HCT116 (cell line): ENCODE data around the gene CBFA2T3. TPM values are rescaled to one million over a fixed set of nuclear protein-coding genes. Genes with fewer than 3 reads are reported as not detected.

Experiments
- ATAC-seq: fragments of 200-7000 bp; cut with Tn5 transposase; 2 replicates; pipeline ENCODE4 v1.9.1; 2020; ENCODE audit warnings: mild to moderate bottlenecking, moderate library complexity
- BruUV-seq: library from RNA; stranded (reverse); fragments of 400-500 nt; replicated peaks from 2 replicates; lab custom pipeline; 2021; lab: Mats Ljungman, UMichigan
- CTCF ChIA-PET: fragments of 300-600 bp; sonication (Branson Sonifier 250); formaldehyde crosslinking; loops from one replicate; lab custom pipeline; 2021; ENCODE audit warnings: antibody characterized with exemption; lab: Charles Lee
- POLR2A ChIA-PET: fragments of 300-600, 350-600 bp; sonication (Branson Sonifier 250); formaldehyde crosslinking; loops from one replicate; lab custom pipeline; 2021; ENCODE audit warnings: antibody characterized with exemption; lab: Charles Lee
- RAD21 ChIA-PET, 2 experiments: fragments of 300-600 bp; sonication (Branson Sonifier 250); formaldehyde crosslinking; loops; one replicate each; lab custom pipeline; 2023; ENCODE audit warnings: low total read pairs in 2 of 2; ENCODE audit not compliant: uncharacterized antibody in 2 of 2, unreplicated experiment in 2 of 2, low non-redundant PET in 1 of 2; lab: Charles Lee
- DNase-seq: peaks from one replicate; pipeline ENCODE4 v3.0.0-alpha.2; 2010; ENCODE audit warnings: low read depth, low spot score
- H2AFZ ChIP-seq: fragments of 200-600 bp; shearing (Covaris generic), sonication (generic); 2 replicates; pipeline ENCODE4 v1.6.1; 2017; ENCODE audit warnings: low read depth, mixed run types, mixed read lengths, antibody characterized with exemption, low read length; ENCODE audit not compliant: poor library complexity, severe bottlenecking
- H3K27ac ChIP-seq: 2 replicates; pipeline ENCODE4 v1.5.1; 2012; ENCODE audit warnings: low read depth, low read length
- H3K27me3 ChIP-seq: fragments of 200-600 bp; sonication (generic); 2 replicates; pipeline ENCODE4 v1.6.1; 2016; ENCODE audit warnings: mixed run types, low read length, mixed read lengths; ENCODE audit not compliant: insufficient read depth
- H3K36me3 ChIP-seq, 2 experiments: fragments of 200-500 bp in 1 of 2; fragments of 200-600 bp in 1 of 2; sonication (Bioruptor generic) in 1 of 2; sonication (generic) in 1 of 2; 2 replicates each; pipeline versions ENCODE4 v1.5.1 to v1.6.1; 2014 to 2016; ENCODE audit warnings: low read length in 2 of 2, inconsistent platforms in 1 of 2, mixed read lengths in 1 of 2, mixed run types in 1 of 2; ENCODE audit not compliant: insufficient read depth in 2 of 2, control insufficient read depth in 1 of 2
- H3K4me1 ChIP-seq, 2 experiments: fragments of 200-600 bp in 1 of 2; sonication (generic) in 1 of 2; 2 replicates each; pipeline versions ENCODE4 v1.5.1 to v1.6.1; 2012 to 2017; ENCODE audit warnings: low read length in 2 of 2, inconsistent platforms in 1 of 2, mild to moderate bottlenecking in 1 of 2, mixed read lengths in 1 of 2, mixed run types in 1 of 2, moderate library complexity in 1 of 2; ENCODE audit not compliant: insufficient read depth in 2 of 2, control insufficient read depth in 1 of 2
- H3K4me2 ChIP-seq: fragments of 200-600 bp; sonication (generic); 2 replicates; pipeline ENCODE4 v1.6.1; 2017; ENCODE audit warnings: mixed run types, low read length, mixed read lengths
- H3K4me3 ChIP-seq, 2 experiments: fragments of 200-600 bp in 1 of 2; sonication (generic) in 1 of 2; replicated peaks in 1 of 2; 2 replicates each; pipeline ENCODE4 v1.5.1; 2011 to 2016; ENCODE audit warnings: low read length in 2 of 2, control low read depth in 1 of 2, low read depth in 1 of 2, mild to moderate bottlenecking in 1 of 2, mixed read lengths in 1 of 2, mixed run types in 1 of 2
- H3K79me2 ChIP-seq: fragments of 200-600 bp; sonication (generic); 2 replicates; pipeline ENCODE4 v1.6.1; 2017; ENCODE audit warnings: mild to moderate bottlenecking, mixed run types, low read length, moderate library complexity, mixed read lengths; ENCODE audit not compliant: insufficient read depth
- H3K9ac ChIP-seq: fragments of 200-600 bp; sonication (generic); 2 replicates; pipeline ENCODE4 v1.6.1; 2016; ENCODE audit warnings: low read length, mixed read lengths
- H3K9me2 ChIP-seq: fragments of 200-600 bp; sonication (generic), shearing (Covaris generic); 2 replicates; pipeline ENCODE4 v1.6.1; 2017; ENCODE audit warnings: mixed run types, mild to moderate bottlenecking, moderate library complexity; ENCODE audit not compliant: insufficient read depth
- H3K9me3 ChIP-seq, 2 experiments: fragments of 200-500 bp in 1 of 2; fragments of 200-600 bp in 1 of 2; sonication (Bioruptor generic) in 1 of 2; sonication (generic) in 1 of 2; 2 replicates each; pipeline ENCODE4 v1.6.1; 2014 to 2017; ENCODE audit warnings: low read length in 2 of 2, mixed read lengths in 2 of 2, inconsistent platforms in 1 of 2, low read depth in 1 of 2, mild to moderate bottlenecking in 1 of 2, mixed run types in 1 of 2, moderate library complexity in 1 of 2; ENCODE audit not compliant: control insufficient read depth in 1 of 2, insufficient read depth in 1 of 2
- H4K20me1 ChIP-seq: fragments of 200-600 bp; sonication (generic), shearing (Covaris generic); 2 replicates; pipeline ENCODE4 v1.6.1; 2017; ENCODE audit warnings: mixed run types, mild to moderate bottlenecking, moderate library complexity; ENCODE audit not compliant: insufficient read depth
- CEBPB ChIP-seq: IDR thresholded peaks from 2 replicates; pipeline ENCODE4 v1.6.1; 2012; ENCODE audit warnings: low read depth
- FOSL1 ChIP-seq: IDR thresholded peaks from 2 replicates; pipeline ENCODE4 v1.6.1; 2012; ENCODE audit warnings: low read depth
- JUND ChIP-seq: IDR thresholded peaks from 2 replicates; pipeline ENCODE4 v1.6.1; 2012
- POLR2A ChIP-seq: IDR thresholded peaks from 2 replicates; pipeline ENCODE4 v1.7.0; 2011; ENCODE audit warnings: borderline replicate concordance; ENCODE audit not compliant: insufficient read depth, insufficient read length; ENCODE audit errors: extremely low read depth
- POLR2AphosphoS5 ChIP-seq: IDR thresholded peaks from 2 replicates; pipeline ENCODE4 v1.6.1; 2011; ENCODE audit warnings: mild to moderate bottlenecking, low read depth, low read length, moderate library complexity
- SRF ChIP-seq: IDR thresholded peaks from 2 replicates; pipeline ENCODE4 v1.6.1; 2012; ENCODE audit warnings: low read depth
- TCF7L2 ChIP-seq: IDR thresholded peaks from 2 replicates; pipeline ENCODE4 v1.7.0; 2011; ENCODE audit warnings: borderline replicate concordance, inconsistent platforms; ENCODE audit not compliant: insufficient read depth, insufficient read length; ENCODE audit errors: extremely low read depth
- YY1 ChIP-seq: IDR thresholded peaks from 2 replicates; pipeline ENCODE4 v1.6.1; 2011; ENCODE audit warnings: low read length, low read depth, moderate library complexity, mild to moderate bottlenecking; ENCODE audit not compliant: insufficient replicate concordance; ENCODE audit errors: extremely low read depth
- ZFX ChIP-seq: fragments of 450-650 bp; IDR thresholded peaks from 2 replicates; pipeline ENCODE4 v1.6.1; 2017
- ZNF274 ChIP-seq: fragments of 200-500 bp; sonication (Bioruptor generic); IDR thresholded peaks from 2 replicates; pipeline ENCODE4 v1.6.1; 2014; ENCODE audit warnings: mild to moderate bottlenecking, low read depth, low read length, inconsistent platforms
- intact Hi-C: fragments of 100-400 bp; cut with micrococcal nuclease; formaldehyde crosslinking; loops from 2 replicates; pipeline ENCODE4 v1.10.0; 2022
- total RNA-seq: library from RNA; stranded (reverse); gene quantifications from one replicate; pipeline ENCODE4 v1.2.1, GENCODE V29; 2021; ENCODE audit not compliant: unreplicated experiment
- TF ChIP-seq, protein P1 (sequence below), 3 experiments: fragments of 200-600 bp in 1 of 3; sonication (generic) in 1 of 3; IDR thresholded peaks in 2 of 3; conservative IDR thresholded peaks in 1 of 3; 2 replicates each; pipeline ENCODE4 v1.5.1; 2012 to 2017; ENCODE audit warnings: low read depth in 2 of 3, low read length in 2 of 3, antibody characterized with exemption in 1 of 3, borderline replicate concordance in 1 of 3, control low read depth in 1 of 3, mild to moderate bottlenecking in 1 of 3, mixed read lengths in 1 of 3, mixed run types in 1 of 3, moderate library complexity in 1 of 3; ENCODE audit not compliant: insufficient read depth in 1 of 3
- TF ChIP-seq, protein P2 (sequence below): IDR thresholded peaks from 2 replicates; pipeline ENCODE4 v1.6.1; 2012; ENCODE audit warnings: low read depth
- TF ChIP-seq, protein P3 (sequence below): IDR thresholded peaks from 2 replicates; pipeline ENCODE4 v1.6.1; 2012

CBFA2T3 gene
- total RNA-seq, 1 experiment from 2014 or later, result 19.1 TPM

DNA sequence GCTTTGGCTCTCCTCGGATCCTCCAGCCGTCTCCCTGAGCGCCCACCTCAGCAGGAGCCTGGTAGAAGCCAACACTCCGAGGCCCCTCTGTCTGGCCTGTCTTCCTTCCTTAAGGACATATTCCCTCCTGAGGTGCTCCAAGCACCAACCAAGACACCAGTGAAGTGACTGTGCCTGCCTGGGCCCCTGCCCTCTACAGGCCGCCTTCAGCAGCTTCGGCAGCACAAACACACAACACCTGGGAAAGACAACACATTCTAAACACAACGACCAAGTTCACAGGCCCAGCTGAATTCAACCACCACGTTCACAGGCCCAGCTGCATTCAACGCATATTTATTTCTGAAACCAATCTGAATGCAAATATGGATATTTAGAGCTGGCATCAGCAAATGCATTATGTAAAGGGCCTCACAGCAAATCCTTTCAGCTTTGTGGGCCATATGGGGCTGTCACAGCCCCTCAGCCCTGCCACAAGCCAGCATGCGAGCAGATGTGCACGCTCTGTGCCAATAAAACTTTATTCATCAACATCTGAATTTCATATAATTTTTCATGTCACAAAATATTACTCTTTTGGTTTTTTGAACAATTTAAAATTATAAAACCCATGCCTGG lies 132.5 kb downstream of the CBFA2T3 start:
- TF ChIP-seq, protein P1, sequence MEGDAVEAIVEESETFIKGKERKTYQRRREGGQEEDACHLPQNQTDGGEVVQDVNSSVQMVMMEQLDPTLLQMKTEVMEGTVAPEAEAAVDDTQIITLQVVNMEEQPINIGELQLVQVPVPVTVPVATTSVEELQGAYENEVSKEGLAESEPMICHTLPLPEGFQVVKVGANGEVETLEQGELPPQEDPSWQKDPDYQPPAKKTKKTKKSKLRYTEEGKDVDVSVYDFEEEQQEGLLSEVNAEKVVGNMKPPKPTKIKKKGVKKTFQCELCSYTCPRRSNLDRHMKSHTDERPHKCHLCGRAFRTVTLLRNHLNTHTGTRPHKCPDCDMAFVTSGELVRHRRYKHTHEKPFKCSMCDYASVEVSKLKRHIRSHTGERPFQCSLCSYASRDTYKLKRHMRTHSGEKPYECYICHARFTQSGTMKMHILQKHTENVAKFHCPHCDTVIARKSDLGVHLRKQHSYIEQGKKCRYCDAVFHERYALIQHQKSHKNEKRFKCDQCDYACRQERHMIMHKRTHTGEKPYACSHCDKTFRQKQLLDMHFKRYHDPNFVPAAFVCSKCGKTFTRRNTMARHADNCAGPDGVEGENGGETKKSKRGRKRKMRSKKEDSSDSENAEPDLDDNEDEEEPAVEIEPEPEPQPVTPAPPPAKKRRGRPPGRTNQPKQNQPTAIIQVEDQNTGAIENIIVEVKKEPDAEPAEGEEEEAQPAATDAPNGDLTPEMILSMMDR (IDR thresholded peaks at IDR 0.05 in 2 of 3, conservative IDR thresholded peaks at IDR 0.05 in 1 of 3; ENCODE audit: borderline replicate concordance in 1 of 3, insufficient read depth in 1 of 3, low read depth in 2 of 3, low read length in 2 of 3), result peak in 2 of 3 experiments; percentile 33 to 43; a peak in 4 of 6 replicates
- TF ChIP-seq SRF, result no peak
- Histone ChIP-seq H3K4me1 (no peaks in the 10 kb centered on the region), H3K4me2 (no peak overlapping the region), H3K9me2 (no peaks in the 10 kb centered on the region), H3K9ac (no peak overlapping the region), H3K79me2 (no peaks in the 10 kb centered on the region), H3K36me3 (no peaks in the 10 kb centered on the region), H2AFZ (no peak overlapping the region), H4K20me1 (no peaks in the 10 kb centered on the region), H3K9me3 (no peaks in the 10 kb centered on the region), H3K4me3 (no peak overlapping the region), H3K27me3 (no peaks in the 10 kb centered on the region), H3K27ac (no peak overlapping the region)
- CTCF ChIA-PET, result interaction anchor here (1.9 kb wide), 1 partner anchor 13 kb away, joined by 4 read pairs; no protein-coding TSS in a partner anchor
- intact Hi-C loops, result no loop called here
- RAD21 ChIA-PET, result no interaction called here
- no peak for DNase-seq
- POLR2A ChIA-PET, result no interaction called here
- BruUV-seq, result no TSS peak
- peak; percentile 76 for ATAC-seq

DNA sequence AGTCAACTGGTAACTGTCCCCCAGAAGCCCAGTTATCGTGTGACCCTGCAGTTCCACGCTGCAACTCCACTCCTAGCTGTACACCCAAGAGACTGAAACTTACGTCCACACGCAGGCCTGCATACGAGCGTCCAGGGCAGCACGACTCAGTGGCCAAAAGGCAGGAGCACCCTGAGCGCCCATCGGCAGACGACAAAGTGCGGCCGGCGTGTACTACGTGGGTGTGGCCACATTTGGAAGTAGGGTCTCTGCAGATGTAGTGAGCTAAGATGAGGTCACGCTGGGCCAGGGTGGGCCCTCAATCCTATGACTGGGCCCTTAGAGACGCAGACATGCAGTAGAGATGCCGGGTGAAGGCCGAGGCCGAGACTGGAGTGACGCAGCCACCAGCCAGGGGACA lies 133.8 kb downstream of the CBFA2T3 start:
- ATAC-seq, result no peak
- Histone ChIP-seq H3K4me3 (no peak overlapping the region), H3K79me2 (no peaks in the 10 kb centered on the region), H3K4me2 (no peak overlapping the region), H3K27me3 (no peaks in the 10 kb centered on the region), H3K4me1 (no peaks in the 10 kb centered on the region), H3K36me3 (no peaks in the 10 kb centered on the region), H4K20me1 (no peaks in the 10 kb centered on the region), H3K9ac (no peak overlapping the region), H3K9me2 (no peaks in the 10 kb centered on the region), H3K9me3 (no peaks in the 10 kb centered on the region), H3K27ac (no peak overlapping the region), H2AFZ (no peak overlapping the region)
- no peak for DNase-seq
- no TSS peak for BruUV-seq
- RAD21 ChIA-PET, result no interaction called here
- intact Hi-C loops, result no loop called here
- CTCF ChIA-PET, result interaction anchor here (1.9 kb wide), 1 partner anchor 15 kb away, joined by 4 read pairs; no protein-coding TSS in a partner anchor
- POLR2A ChIA-PET, result interaction anchor here (0.7 kb wide), 1 partner anchor 42 kb away, joined by 3 read pairs; no protein-coding TSS in a partner anchor
- no peak for TF ChIP-seq YY1
- no peak for TF ChIP-seq CEBPB
- no peak for TF ChIP-seq ZNF274
- TF ChIP-seq POLR2A, result no peak
- no peak for TF ChIP-seq FOSL1
- no peak for TF ChIP-seq TCF7L2
- TF ChIP-seq SRF, result no peak
- TF ChIP-seq, protein P2, sequence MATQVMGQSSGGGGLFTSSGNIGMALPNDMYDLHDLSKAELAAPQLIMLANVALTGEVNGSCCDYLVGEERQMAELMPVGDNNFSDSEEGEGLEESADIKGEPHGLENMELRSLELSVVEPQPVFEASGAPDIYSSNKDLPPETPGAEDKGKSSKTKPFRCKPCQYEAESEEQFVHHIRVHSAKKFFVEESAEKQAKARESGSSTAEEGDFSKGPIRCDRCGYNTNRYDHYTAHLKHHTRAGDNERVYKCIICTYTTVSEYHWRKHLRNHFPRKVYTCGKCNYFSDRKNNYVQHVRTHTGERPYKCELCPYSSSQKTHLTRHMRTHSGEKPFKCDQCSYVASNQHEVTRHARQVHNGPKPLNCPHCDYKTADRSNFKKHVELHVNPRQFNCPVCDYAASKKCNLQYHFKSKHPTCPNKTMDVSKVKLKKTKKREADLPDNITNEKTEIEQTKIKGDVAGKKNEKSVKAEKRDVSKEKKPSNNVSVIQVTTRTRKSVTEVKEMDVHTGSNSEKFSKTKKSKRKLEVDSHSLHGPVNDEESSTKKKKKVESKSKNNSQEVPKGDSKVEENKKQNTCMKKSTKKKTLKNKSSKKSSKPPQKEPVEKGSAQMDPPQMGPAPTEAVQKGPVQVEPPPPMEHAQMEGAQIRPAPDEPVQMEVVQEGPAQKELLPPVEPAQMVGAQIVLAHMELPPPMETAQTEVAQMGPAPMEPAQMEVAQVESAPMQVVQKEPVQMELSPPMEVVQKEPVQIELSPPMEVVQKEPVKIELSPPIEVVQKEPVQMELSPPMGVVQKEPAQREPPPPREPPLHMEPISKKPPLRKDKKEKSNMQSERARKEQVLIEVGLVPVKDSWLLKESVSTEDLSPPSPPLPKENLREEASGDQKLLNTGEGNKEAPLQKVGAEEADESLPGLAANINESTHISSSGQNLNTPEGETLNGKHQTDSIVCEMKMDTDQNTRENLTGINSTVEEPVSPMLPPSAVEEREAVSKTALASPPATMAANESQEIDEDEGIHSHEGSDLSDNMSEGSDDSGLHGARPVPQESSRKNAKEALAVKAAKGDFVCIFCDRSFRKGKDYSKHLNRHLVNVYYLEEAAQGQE, result no peak
- TF ChIP-seq POLR2AphosphoS5, result no peak
- TF ChIP-seq, protein P3, sequence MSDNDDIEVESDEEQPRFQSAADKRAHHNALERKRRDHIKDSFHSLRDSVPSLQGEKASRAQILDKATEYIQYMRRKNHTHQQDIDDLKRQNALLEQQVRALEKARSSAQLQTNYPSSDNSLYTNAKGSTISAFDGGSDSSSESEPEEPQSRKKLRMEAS, result no peak
- no peak for TF ChIP-seq JUND
- TF ChIP-seq ZFX, result no peak
